Endothelial cell of umbilical vein (primary cell): Measurements from ENCODE around the gene GPR162. TPM values are rescaled to one million over a fixed set of nuclear protein-coding genes. Genes with fewer than 3 reads are reported as not detected.

Experiments
- BruUV-seq: library from RNA; stranded (reverse); fragments of 400-500 nt; replicated peaks from 2 replicates; lab custom pipeline; 2021; lab: Mats Ljungman, UMichigan
- CTCF ChIA-PET: fragments of 300-600, 350-600 bp; sonication (Branson Sonifier 250); formaldehyde crosslinking; loops from one replicate; lab custom pipeline; 2021; ENCODE audit warnings: antibody characterized with exemption, inconsistent platforms; lab: Charles Lee
- POLR2A ChIA-PET: fragments of 300-600, 350-600 bp; sonication (Branson Sonifier 250); formaldehyde crosslinking; loops from one replicate; lab custom pipeline; 2021; ENCODE audit warnings: antibody characterized with exemption, inconsistent platforms; lab: Charles Lee
- DNase-seq: peaks from one replicate; pipeline ENCODE4 v3.0.0-alpha.2; 2011; ENCODE audit warnings: low read depth, low spot score
- FAIRE-seq: peaks from 2 replicates; lab custom pipeline; 2011; peaks lifted over from hg19 to GRCh38; lab: Jason Lieb, UNC
- H2AFZ ChIP-seq: 2 replicates; pipeline ENCODE4 v1.6.0; 2012; ENCODE audit warnings: low read depth, low read length, control low read depth, inconsistent platforms
- H3K27ac ChIP-seq: 2 replicates; pipeline ENCODE4 v1.5.1; 2011; ENCODE audit warnings: low read depth, mild to moderate bottlenecking, control low read depth, low read length, moderate library complexity; ENCODE audit not compliant: insufficient read depth
- H3K27me3 ChIP-seq, 2 experiments: 2 replicates each; pipeline versions ENCODE4 v1.6.0 to v1.6.1; 2011; ENCODE audit warnings: low read length in 2 of 2, mixed read lengths in 1 of 2; ENCODE audit not compliant: control insufficient read depth in 2 of 2, insufficient read depth in 2 of 2
- H3K36me3 ChIP-seq, 2 experiments: 2 replicates in 1 of 2; 3 replicates in 1 of 2; pipeline ENCODE4 v1.5.1; 2011; ENCODE audit warnings: low read length in 2 of 2, mild to moderate bottlenecking in 1 of 2, moderate library complexity in 1 of 2; ENCODE audit not compliant: control insufficient read depth in 2 of 2, insufficient read depth in 2 of 2; ENCODE audit errors: extremely low read depth in 1 of 2
- H3K4me1 ChIP-seq: 3 replicates; pipeline ENCODE4 v1.5.1; 2011; ENCODE audit warnings: mild to moderate bottlenecking, low read length; ENCODE audit not compliant: control insufficient read depth, insufficient read depth; ENCODE audit errors: extremely low read depth
- H3K4me2 ChIP-seq: 2 replicates; pipeline ENCODE4 v1.6.1; 2011; ENCODE audit warnings: low read length, control low read depth, mixed read lengths; ENCODE audit not compliant: insufficient read depth
- H3K4me3 ChIP-seq, 3 experiments: fragments of 200-600 bp in 1 of 3; sonication (generic), shearing (Covaris generic) in 1 of 3; replicated peaks in 1 of 3; 2 replicates each; pipeline ENCODE4 v1.5.1; 2011 to 2016; ENCODE audit warnings: control low read depth in 3 of 3, low read length in 3 of 3, mild to moderate bottlenecking in 2 of 3, inconsistent platforms in 1 of 3, low read depth in 1 of 3, moderate library complexity in 1 of 3; ENCODE audit not compliant: insufficient read depth in 1 of 3
- H3K79me2 ChIP-seq: 2 replicates; pipeline ENCODE4 v1.6.0; 2012; ENCODE audit warnings: low read length, inconsistent platforms; ENCODE audit not compliant: control insufficient read depth, insufficient read depth
- H3K9ac ChIP-seq: replicated peaks from 2 replicates; pipeline ENCODE3; 2011; ENCODE audit warnings: low read length, control low read depth; ENCODE audit not compliant: insufficient read depth; ENCODE audit errors: extremely low read depth
- H3K9me1 ChIP-seq: replicated peaks from 3 replicates; pipeline ENCODE4 v1.6.0; 2011; ENCODE audit warnings: mild to moderate bottlenecking, low read length; ENCODE audit not compliant: control insufficient read depth, insufficient read depth; ENCODE audit errors: extremely low read depth
- H3K9me3 ChIP-seq: replicated peaks from 2 replicates; pipeline ENCODE4 v1.5.1; 2012; ENCODE audit warnings: low read length, inconsistent platforms; ENCODE audit not compliant: control insufficient read depth, insufficient read depth
- H4K20me1 ChIP-seq: replicated peaks from 2 replicates; pipeline ENCODE3; 2011; ENCODE audit warnings: mild to moderate bottlenecking, low read length; ENCODE audit not compliant: control insufficient read depth, insufficient read depth; ENCODE audit errors: extremely low read depth
- EZH2 ChIP-seq: IDR thresholded peaks from 2 replicates; pipeline ENCODE4 v1.6.1; 2012; ENCODE audit warnings: borderline replicate concordance, low read depth, mild to moderate bottlenecking, moderate library complexity, low read length, inconsistent platforms; ENCODE audit not compliant: severe bottlenecking
- FOS ChIP-seq: IDR thresholded peaks from 2 replicates; pipeline ENCODE4 v1.6.1; 2011; ENCODE audit warnings: mild to moderate bottlenecking, low read length, moderate library complexity, borderline replicate concordance; ENCODE audit not compliant: insufficient read depth
- GATA2 ChIP-seq: IDR thresholded peaks from 2 replicates; pipeline ENCODE4 v1.7.0; 2011; ENCODE audit warnings: low read depth, mild to moderate bottlenecking, moderate library complexity, mixed read lengths, low read length; ENCODE audit not compliant: insufficient read length, insufficient read depth
- JUN ChIP-seq: IDR thresholded peaks from 2 replicates; pipeline ENCODE4 v1.6.1; 2011; ENCODE audit warnings: borderline replicate concordance, low read depth; ENCODE audit not compliant: insufficient read length, insufficient read depth
- MYC ChIP-seq: IDR thresholded peaks from one replicate; pipeline ENCODE4 v1.6.1; 2011; ENCODE audit warnings: mild to moderate bottlenecking, low read depth, low read length
- POLR2A ChIP-seq: IDR thresholded peaks from 2 replicates; pipeline ENCODE4 v1.6.1; 2012; ENCODE audit warnings: low read depth, mild to moderate bottlenecking, control low read depth, low read length
- POLR2AphosphoS5 ChIP-seq: IDR thresholded peaks from 2 replicates; pipeline ENCODE4 v1.6.1; 2012; ENCODE audit warnings: low read depth, mild to moderate bottlenecking, control low read depth, low read length, moderate library complexity; ENCODE audit not compliant: insufficient read depth
- dilution Hi-C: fragments of 300-500 bp; cut with MboI; formaldehyde crosslinking; loops from one replicate; pipeline ENCODE4 v1.15.0; 2019; ENCODE audit warnings: low sequenced_read_pairs; ENCODE audit not compliant: extremely low pct_ligation_motif_present
- intact Hi-C: fragments of 100-400 bp; cut with micrococcal nuclease; formaldehyde crosslinking; loops from one replicate; pipeline ENCODE4 v1.10.0; 2022
- polyA plus RNA-seq, 4 experiments: library from polyadenylated mRNA; depleted of rRNA in 3 of 4; stranded (reverse) in 3 of 4; unstranded in 1 of 4; fragments of >200 nt; gene quantifications; 2 replicates each; pipeline versions ENCODE4 v1.2.1 to v1.2.3, GENCODE V29; 2011 to 2012; ENCODE audit warnings: missing spikeins in 1 of 4
- total RNA-seq: library from RNA; stranded (reverse); gene quantifications from 2 replicates; pipeline ENCODE4 v1.2.3, GENCODE V29; 2021
- TF ChIP-seq, protein P1 (sequence below): IDR thresholded peaks from 2 replicates; pipeline ENCODE4 v1.6.1; 2011; ENCODE audit not compliant: insufficient read depth, insufficient read length
- TF ChIP-seq, protein P2 (sequence below), 2 donors: IDR thresholded peaks; 1 replicate in 1 of 2; 2 replicates in 1 of 2; pipeline ENCODE4 v1.5.1; 2011; ENCODE audit warnings: low read length in 2 of 2, mild to moderate bottlenecking in 2 of 2, moderate library complexity in 2 of 2, control low read depth in 1 of 2, inconsistent platforms in 1 of 2, low read depth in 1 of 2; ENCODE audit not compliant: insufficient read depth in 1 of 2; ENCODE audit errors: extremely low read depth in 1 of 2

GPR162 gene
- total and polyA plus RNA-seq, 2 donors (not counting 3 experiments of a cell fraction or from before 2014, with no cell fraction given): 9.7 to 13.7 TPM

DNA sequence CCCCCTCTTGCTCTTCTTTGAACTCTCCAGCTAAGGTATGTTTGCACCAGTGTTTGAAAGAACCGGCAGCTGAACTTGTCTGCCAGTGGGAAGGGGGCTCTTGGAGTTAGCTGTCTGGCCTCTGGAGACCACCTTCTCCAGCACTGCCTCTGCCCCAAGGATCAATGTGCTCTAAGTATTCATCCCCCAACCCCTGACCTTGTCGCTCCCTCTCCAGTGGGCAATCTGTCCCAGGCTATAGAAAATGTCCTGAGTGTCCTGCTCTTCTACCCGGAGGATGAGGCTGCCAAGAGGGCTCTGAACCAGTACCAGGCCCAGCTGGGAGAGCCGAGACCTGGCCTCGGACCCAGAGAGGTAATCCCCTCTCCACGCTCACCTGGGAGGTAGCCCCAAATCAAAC is 9.4 kb downstream of the GPR162 start:
- Histone ChIP-seq H4K20me1 (no peaks in the 10 kb centered on the region), H3K4me3 (no peak overlapping the region), H2AFZ (no peak overlapping the region), H3K36me3 (peaks cover 0 to 18% of the 10 kb centered on the region in 2 experiments), H3K27me3 (no peaks in the 10 kb centered on the region), H3K79me2 (peaks cover 25% of the 10 kb centered on the region), H3K9me1 (no peaks in the 10 kb centered on the region), H3K9me3 (no peaks in the 10 kb centered on the region), H3K9ac (no peak overlapping the region), H3K27ac (no peak overlapping the region), H3K4me1 (peaks cover 13% of the 10 kb centered on the region), H3K4me2 (no peak overlapping the region)
- TF ChIP-seq, protein P1, sequence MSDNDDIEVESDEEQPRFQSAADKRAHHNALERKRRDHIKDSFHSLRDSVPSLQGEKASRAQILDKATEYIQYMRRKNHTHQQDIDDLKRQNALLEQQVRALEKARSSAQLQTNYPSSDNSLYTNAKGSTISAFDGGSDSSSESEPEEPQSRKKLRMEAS: no peak
- no peak for TF ChIP-seq MYC
- no peak for TF ChIP-seq GATA2
- no peak for TF ChIP-seq FOS
- no peak for TF ChIP-seq POLR2A
- TF ChIP-seq, protein P2, sequence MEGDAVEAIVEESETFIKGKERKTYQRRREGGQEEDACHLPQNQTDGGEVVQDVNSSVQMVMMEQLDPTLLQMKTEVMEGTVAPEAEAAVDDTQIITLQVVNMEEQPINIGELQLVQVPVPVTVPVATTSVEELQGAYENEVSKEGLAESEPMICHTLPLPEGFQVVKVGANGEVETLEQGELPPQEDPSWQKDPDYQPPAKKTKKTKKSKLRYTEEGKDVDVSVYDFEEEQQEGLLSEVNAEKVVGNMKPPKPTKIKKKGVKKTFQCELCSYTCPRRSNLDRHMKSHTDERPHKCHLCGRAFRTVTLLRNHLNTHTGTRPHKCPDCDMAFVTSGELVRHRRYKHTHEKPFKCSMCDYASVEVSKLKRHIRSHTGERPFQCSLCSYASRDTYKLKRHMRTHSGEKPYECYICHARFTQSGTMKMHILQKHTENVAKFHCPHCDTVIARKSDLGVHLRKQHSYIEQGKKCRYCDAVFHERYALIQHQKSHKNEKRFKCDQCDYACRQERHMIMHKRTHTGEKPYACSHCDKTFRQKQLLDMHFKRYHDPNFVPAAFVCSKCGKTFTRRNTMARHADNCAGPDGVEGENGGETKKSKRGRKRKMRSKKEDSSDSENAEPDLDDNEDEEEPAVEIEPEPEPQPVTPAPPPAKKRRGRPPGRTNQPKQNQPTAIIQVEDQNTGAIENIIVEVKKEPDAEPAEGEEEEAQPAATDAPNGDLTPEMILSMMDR (IDR thresholded peaks at IDR 0.05; ENCODE audit: extremely low read depth in 1 of 2, insufficient read depth in 1 of 2, low read depth in 1 of 2, low read length in 2 of 2): no peak
- TF ChIP-seq JUN: no peak
- no peak for TF ChIP-seq EZH2
- no peak for TF ChIP-seq POLR2AphosphoS5
- POLR2A ChIA-PET: no interaction called here
- no peak for DNase-seq
- BruUV-seq: no TSS peak
- CTCF ChIA-PET: interaction anchor here (1.3 to 12.0 kb wide), 2 partner anchors 18 to 78 kb away, joined by 3 to 148 read pairs; partner anchors contain the start of gene MLF2
- intact Hi-C loops (no loop called here), dilution Hi-C loops (no loop called here)
- no peak for FAIRE-seq
